HG03139 (cell line): ENCODE measurements around the gene EPB41L2.

Experiments
- ATAC-seq: cut with Tn5 transposase; IDR thresholded peaks from one replicate; pipeline ENCODE4 v1.9.1; 2021; ENCODE audit not compliant: unreplicated experiment

The EPB41L2 gene

GRCh38 chr6:130846501-130846900 is 216.5 kb downstream of the EPB41L2 start:
- ATAC-seq = no peak

GRCh38 chr6:130843575-130844320 is 219.3 kb downstream of the EPB41L2 start:
- peak; percentile 61 for ATAC-seq

GRCh38 chr6:130841128-130841728 is 221.8 kb downstream of the EPB41L2 start:
- ATAC-seq = no peak

- no peak for ATAC-seq
These were observed 223.0 kb downstream of the EPB41L2 start for GRCh38 chr6:130840050-130840449.

GRCh38 chr6:130839379-130839778 is 223.7 kb downstream of the EPB41L2 start:
- no peak for ATAC-seq

- no peak for ATAC-seq
These were observed 224.1 kb downstream of the EPB41L2 start for GRCh38 chr6:130838951-130839350.

- ATAC-seq = no peak
These were observed 224.7 kb downstream of the EPB41L2 start for GRCh38 chr6:130838250-130838860.

GRCh38 chr6:130837067-130837466 is 226.0 kb downstream of the EPB41L2 start:
- no peak for ATAC-seq

GRCh38 chr6:130836055-130836640 is 226.9 kb downstream of the EPB41L2 start:
- ATAC-seq = no peak

GRCh38 chr6:130834482-130835251 is 228.4 kb downstream of the EPB41L2 start:
- no peak for ATAC-seq

- no peak for ATAC-seq
These were observed 229.5 kb downstream of the EPB41L2 start for GRCh38 chr6:130833569-130833968.

- no peak for ATAC-seq
These were observed 231.4 kb downstream of the EPB41L2 start for GRCh38 chr6:130831607-130832006.

GRCh38 chr6:130829333-130829910 is 233.6 kb downstream of the EPB41L2 start:
- no peak for ATAC-seq

GRCh38 chr6:130827247-130828149 is 235.5 kb downstream of the EPB41L2 start, which contains the start of gene SMLR1:
SMLR1 (plus strand) TSS chr6:130827406; CDS start chr6:130827414, 8 bp downstream.
- ATAC-seq = no peak

- ATAC-seq = no peak
These were observed 236.4 kb downstream of the EPB41L2 start for GRCh38 chr6:130826442-130827246.

- no peak for ATAC-seq
These were observed 237.1 kb downstream of the EPB41L2 start for GRCh38 chr6:130825772-130826441.

GRCh38 chr6:130824978-130825694 is 237.9 kb downstream of the EPB41L2 start:
- no peak for ATAC-seq

- no peak for ATAC-seq
These were observed 240.3 kb downstream of the EPB41L2 start for GRCh38 chr6:130822736-130823135.
